HG02588 (cell line): ENCODE data around the gene SLCO3A1.
"Not testable (repeated sequence)": the region's sequence is repeated elsewhere in the genome, so short reads cannot be mapped to it uniquely, and the experiment has no call there.

Experiments
- ATAC-seq: cut with Tn5 transposase; IDR thresholded peaks from one replicate; pipeline ENCODE4 v1.9.1; 2021; ENCODE audit warnings: mild to moderate bottlenecking, moderate library complexity; ENCODE audit not compliant: unreplicated experiment

SLCO3A1 gene

GRCh38 chr15:92028389-92028724 lies 174.8 kb downstream of the SLCO3A1 start:
- no peak for ATAC-seq

GRCh38 chr15:92029767-92030166 lies 176.3 kb downstream of the SLCO3A1 start:
- ATAC-seq: no peak

- no peak for ATAC-seq
These were observed 179.8 kb downstream of the SLCO3A1 start for GRCh38 chr15:92033314-92033713.

GRCh38 chr15:92033723-92034122 lies 180.2 kb downstream of the SLCO3A1 start:
- no peak for ATAC-seq

GRCh38 chr15:92034227-92034626 lies 180.7 kb downstream of the SLCO3A1 start:
- ATAC-seq: no peak

GRCh38 chr15:92035551-92035950 lies 182.0 kb downstream of the SLCO3A1 start:
- no peak for ATAC-seq

- no peak for ATAC-seq
These were observed 182.5 kb downstream of the SLCO3A1 start for GRCh38 chr15:92035961-92036360.

GRCh38 chr15:92037491-92037890 lies 184.0 kb downstream of the SLCO3A1 start:
- no peak for ATAC-seq

- no peak for ATAC-seq
These were observed 186.8 kb downstream of the SLCO3A1 start for GRCh38 chr15:92040350-92040749.

GRCh38 chr15:92041371-92041770 lies 187.9 kb downstream of the SLCO3A1 start:
- no peak for ATAC-seq

- ATAC-seq: no peak
These were observed 189.8 kb downstream of the SLCO3A1 start for GRCh38 chr15:92043283-92043682.

- no peak for ATAC-seq
These were observed 190.8 kb downstream of the SLCO3A1 start for GRCh38 chr15:92044203-92044909.

GRCh38 chr15:92047900-92048299 lies 194.4 kb downstream of the SLCO3A1 start:
- no peak for ATAC-seq

GRCh38 chr15:92048739-92049138 lies 195.2 kb downstream of the SLCO3A1 start:
- no peak for ATAC-seq

GRCh38 chr15:92049290-92049989 lies 195.9 kb downstream of the SLCO3A1 start:
- no peak for ATAC-seq

- ATAC-seq: no peak
These were observed 196.9 kb downstream of the SLCO3A1 start for GRCh38 chr15:92050220-92050898.

- no peak for ATAC-seq
These were observed 198.2 kb downstream of the SLCO3A1 start for GRCh38 chr15:92051716-92052115.

GRCh38 chr15:92053753-92054316 lies 200.3 kb downstream of the SLCO3A1 start:
- no peak for ATAC-seq

- ATAC-seq: no peak
These were observed 203.4 kb downstream of the SLCO3A1 start for GRCh38 chr15:92056875-92057274.

GRCh38 chr15:92059036-92059970 lies 205.8 kb downstream of the SLCO3A1 start:
- no peak for ATAC-seq

GRCh38 chr15:92059971-92060311 lies 206.4 kb downstream of the SLCO3A1 start:
- not testable (repeated sequence) for ATAC-seq
